OCI-LY7 (cell line): ENCODE measurements around the gene S100PBP. TPM values are rescaled to one million over a fixed set of nuclear protein-coding genes. Genes with fewer than 3 reads are reported as not detected.

Experiments
- BruUV-seq: library from RNA; stranded (reverse); fragments of 400-500 nt; replicated peaks from 2 replicates; lab custom pipeline; 2021; lab: Mats Ljungman, UMichigan
- CTCF ChIA-PET: fragments of 300-600 bp; sonication (Branson Sonifier 250); formaldehyde crosslinking; loops from one replicate; lab custom pipeline; 2022; ENCODE audit warnings: antibody characterized with exemption; ENCODE audit not compliant: unreplicated experiment; lab: Charles Lee
- POLR2A ChIA-PET: fragments of 300-600 bp; sonication (Branson Sonifier 250); formaldehyde crosslinking; loops from one replicate; lab custom pipeline; 2022; ENCODE audit warnings: antibody characterized with exemption; lab: Charles Lee
- DNase-seq: peaks from one replicate; pipeline ENCODE4 v3.0.0-alpha.2; 2015; ENCODE audit warnings: low spot score
- H2AFZ ChIP-seq: fragments of 200-600 bp; sonication (generic), shearing (Covaris generic); 2 replicates; pipeline ENCODE4 v1.6.1; 2014; ENCODE audit warnings: mild to moderate bottlenecking, antibody characterized with exemption, low read length, moderate library complexity
- H3K27ac ChIP-seq: fragments of 200-600 bp; sonication (generic); 2 replicates; pipeline ENCODE4 v1.5.1; 2014; ENCODE audit warnings: mixed run types, low read depth, mild to moderate bottlenecking, moderate library complexity, low read length, inconsistent platforms; ENCODE audit not compliant: poor library complexity, severe bottlenecking
- H3K36me3 ChIP-seq: fragments of 200-600 bp; sonication (generic); 2 replicates; pipeline ENCODE4 v1.6.1; 2014; ENCODE audit warnings: mild to moderate bottlenecking, antibody characterized with exemption, low read length, moderate library complexity, mixed read lengths; ENCODE audit not compliant: insufficient read depth
- H3K4me1 ChIP-seq: fragments of 200-600 bp; sonication (generic); 2 replicates; pipeline ENCODE4 v1.5.1; 2014; ENCODE audit warnings: mild to moderate bottlenecking, low read length; ENCODE audit not compliant: insufficient read depth, poor library complexity, severe bottlenecking
- H3K4me2 ChIP-seq: fragments of 200-600 bp; sonication (generic); 2 replicates; pipeline ENCODE4 v1.6.1; 2014; ENCODE audit warnings: mild to moderate bottlenecking, low read length
- H3K4me3 ChIP-seq: fragments of 200-600 bp; sonication (generic); 2 replicates; pipeline ENCODE4 v1.5.1; 2014; ENCODE audit warnings: mild to moderate bottlenecking, low read depth, low read length; ENCODE audit not compliant: poor library complexity, severe bottlenecking
- H3K79me2 ChIP-seq: fragments of 200-600 bp; sonication (generic); 2 replicates; pipeline ENCODE4 v1.6.1; 2016; ENCODE audit warnings: low read depth, mild to moderate bottlenecking, low read length, moderate library complexity, mixed read lengths; ENCODE audit not compliant: insufficient read depth
- H3K9me2 ChIP-seq: fragments of 200-600 bp; sonication (generic); 2 replicates; pipeline ENCODE4 v1.6.1; 2016; ENCODE audit warnings: mild to moderate bottlenecking, low read length, mixed read lengths; ENCODE audit not compliant: insufficient read depth
- H3K9me3 ChIP-seq: fragments of 200-600 bp; sonication (generic); 2 replicates; pipeline ENCODE4 v1.6.1; 2014; ENCODE audit warnings: mild to moderate bottlenecking, mixed run types, low read length, mixed read lengths
- H4K20me1 ChIP-seq: fragments of 200-600 bp; sonication (generic); 2 replicates; pipeline ENCODE4 v1.6.1; 2014; ENCODE audit warnings: mild to moderate bottlenecking, antibody characterized with exemption, low read length, moderate library complexity, mixed read lengths; ENCODE audit not compliant: insufficient read depth
- EZH2phosphoT487 ChIP-seq: fragments of 200-600 bp; sonication (generic); IDR thresholded peaks from 2 replicates; pipeline ENCODE4 v1.6.1; 2018; ENCODE audit warnings: low read depth, borderline replicate concordance, mild to moderate bottlenecking, mixed run types, antibody characterized with exemption, low read length, moderate library complexity, mixed read lengths
- intact Hi-C: fragments of 100-400 bp; cut with micrococcal nuclease; formaldehyde crosslinking; loops from one replicate; pipeline ENCODE4 v1.10.0; 2022; ENCODE audit not compliant: unreplicated experiment
- total RNA-seq, 2 experiments: library from RNA; depleted of rRNA in 1 of 2; stranded (reverse); fragments of >200 nt in 1 of 2; shearing (Covaris generic) in 1 of 2; gene quantifications; 2 replicates each; pipeline ENCODE4 v1.2.3, GENCODE V29; 2014 to 2022
- TF ChIP-seq, protein P1 (sequence below): fragments of 200-600 bp; sonication (generic); conservative IDR thresholded peaks from 2 replicates; pipeline ENCODE4 v1.5.1; 2014; ENCODE audit warnings: mild to moderate bottlenecking, antibody characterized with exemption, low read length, moderate library complexity, mixed read lengths

S100PBP gene
- total RNA-seq, 2 experiments from 2014 or later: 72.1 to 136 TPM

DNA sequence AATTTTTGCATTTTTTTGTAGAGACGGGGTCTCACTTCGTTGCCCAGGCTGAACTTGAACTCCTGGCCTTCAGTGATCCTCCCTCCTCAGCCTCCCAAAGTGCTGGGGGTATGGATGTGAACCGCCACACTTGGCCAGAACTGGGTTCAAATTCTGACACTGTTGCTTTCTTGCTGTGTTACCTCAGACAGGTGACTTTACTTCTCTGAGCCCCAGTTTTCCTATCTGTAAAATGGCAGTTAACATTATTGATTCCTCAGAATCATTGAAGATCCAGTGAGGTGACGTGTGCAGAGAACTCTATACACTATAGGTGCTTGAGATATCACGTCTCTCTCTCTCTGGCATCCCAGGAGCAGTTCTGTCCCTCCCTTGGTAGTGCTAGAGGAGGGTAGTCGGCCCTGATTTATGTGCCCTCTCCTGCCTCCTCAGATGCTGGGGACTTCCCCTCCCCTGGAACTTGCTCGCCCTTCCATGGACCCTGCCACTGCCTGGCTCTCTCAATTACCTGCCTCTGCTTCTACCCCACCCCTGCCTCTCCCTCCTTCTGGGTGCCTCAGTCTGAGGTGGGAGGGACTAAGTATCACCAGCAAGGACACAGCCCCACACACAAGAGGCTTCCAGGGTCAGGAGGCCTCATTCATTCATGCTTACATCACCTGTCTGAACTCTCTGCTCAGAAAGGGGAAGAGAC lies 66.0 kb downstream of the S100PBP start:
- no peaks in the 10 kb centered on the region for H3K79me2 ChIP-seq
- H3K9me3 ChIP-seq: no peaks in the 10 kb centered on the region
- no peak overlapping the region for H3K4me3 ChIP-seq
- H3K27ac ChIP-seq: no peak overlapping the region
- ChIA-PET POLR2A (no interaction called here), CTCF (no interaction called here)
- H3K4me1 ChIP-seq: no peaks in the 10 kb centered on the region
- no peak overlapping the region for H3K4me2 ChIP-seq
- no TSS peak for BruUV-seq
- no peaks in the 10 kb centered on the region for H4K20me1 ChIP-seq
- H3K9me2 ChIP-seq: no peaks in the 10 kb centered on the region
- no peaks in the 10 kb centered on the region for H3K36me3 ChIP-seq
- TF ChIP-seq EZH2phosphoT487: no peak
- TF ChIP-seq, protein P1, sequence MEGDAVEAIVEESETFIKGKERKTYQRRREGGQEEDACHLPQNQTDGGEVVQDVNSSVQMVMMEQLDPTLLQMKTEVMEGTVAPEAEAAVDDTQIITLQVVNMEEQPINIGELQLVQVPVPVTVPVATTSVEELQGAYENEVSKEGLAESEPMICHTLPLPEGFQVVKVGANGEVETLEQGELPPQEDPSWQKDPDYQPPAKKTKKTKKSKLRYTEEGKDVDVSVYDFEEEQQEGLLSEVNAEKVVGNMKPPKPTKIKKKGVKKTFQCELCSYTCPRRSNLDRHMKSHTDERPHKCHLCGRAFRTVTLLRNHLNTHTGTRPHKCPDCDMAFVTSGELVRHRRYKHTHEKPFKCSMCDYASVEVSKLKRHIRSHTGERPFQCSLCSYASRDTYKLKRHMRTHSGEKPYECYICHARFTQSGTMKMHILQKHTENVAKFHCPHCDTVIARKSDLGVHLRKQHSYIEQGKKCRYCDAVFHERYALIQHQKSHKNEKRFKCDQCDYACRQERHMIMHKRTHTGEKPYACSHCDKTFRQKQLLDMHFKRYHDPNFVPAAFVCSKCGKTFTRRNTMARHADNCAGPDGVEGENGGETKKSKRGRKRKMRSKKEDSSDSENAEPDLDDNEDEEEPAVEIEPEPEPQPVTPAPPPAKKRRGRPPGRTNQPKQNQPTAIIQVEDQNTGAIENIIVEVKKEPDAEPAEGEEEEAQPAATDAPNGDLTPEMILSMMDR: no peak
- DNase-seq: no peak
- intact Hi-C loops: no loop called here
- H2AFZ ChIP-seq: no peak overlapping the region

DNA sequence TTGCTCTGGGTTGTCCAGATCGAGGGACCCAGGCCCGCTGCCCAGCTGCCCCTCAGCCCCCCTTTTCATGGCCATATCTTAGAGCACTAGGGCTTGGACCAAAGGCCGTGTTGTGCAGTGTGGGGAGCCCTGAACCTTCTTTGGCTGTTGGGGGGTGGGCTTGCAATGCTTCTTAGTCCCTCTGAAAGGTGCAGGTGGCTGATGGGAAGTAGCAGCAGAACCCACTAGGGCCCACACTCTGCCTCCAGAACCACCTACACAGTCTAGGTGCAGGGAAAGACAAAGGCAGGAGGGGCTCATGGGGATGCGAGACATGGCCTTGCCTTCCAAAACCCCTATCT lies 66.5 kb downstream of the S100PBP start:
- ChIA-PET CTCF (no interaction called here), POLR2A (no interaction called here)
- TF ChIP-seq EZH2phosphoT487: no peak
- TF ChIP-seq, protein P1: no peak
- intact Hi-C loops: no loop called here
- no peaks in the 10 kb centered on the region for H3K79me2 ChIP-seq
- no peaks in the 10 kb centered on the region for H3K4me1 ChIP-seq
- H3K9me3 ChIP-seq: no peaks in the 10 kb centered on the region
- H2AFZ ChIP-seq: no peak overlapping the region
- no peak overlapping the region for H3K27ac ChIP-seq
- H3K36me3 ChIP-seq: no peaks in the 10 kb centered on the region
- no peaks in the 10 kb centered on the region for H3K9me2 ChIP-seq
- no TSS peak for BruUV-seq
- DNase-seq: no peak
- H3K4me3 ChIP-seq: no peak overlapping the region
- no peaks in the 10 kb centered on the region for H4K20me1 ChIP-seq
- H3K4me2 ChIP-seq: no peak overlapping the region

DNA sequence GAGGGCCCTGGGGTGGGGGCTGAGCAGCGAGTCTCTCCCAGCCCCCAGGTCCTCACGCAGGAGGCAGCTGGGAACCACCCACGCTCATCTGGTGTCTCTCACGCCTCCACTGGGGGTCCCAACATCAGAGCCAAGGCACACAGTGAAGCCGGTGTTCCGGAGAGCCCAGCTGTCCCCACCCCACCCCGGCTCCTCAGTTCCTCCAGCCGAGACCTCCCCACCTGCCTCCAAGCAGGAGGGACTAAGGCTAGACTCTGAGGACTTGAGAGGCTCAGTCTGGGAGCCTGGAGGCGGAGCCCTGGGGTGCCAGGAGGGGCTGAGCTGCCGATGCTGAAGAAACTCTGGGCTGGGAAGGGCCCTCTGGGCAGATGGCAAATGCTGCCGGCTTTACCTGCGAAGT lies 67.3 kb downstream of the S100PBP start:
- no TSS peak for BruUV-seq
- Histone ChIP-seq H4K20me1 (no peaks in the 10 kb centered on the region), H3K9me3 (no peaks in the 10 kb centered on the region), H3K79me2 (no peaks in the 10 kb centered on the region), H3K4me1 (no peaks in the 10 kb centered on the region), H3K4me3 (no peak overlapping the region), H3K36me3 (no peaks in the 10 kb centered on the region), H2AFZ (no peak overlapping the region), H3K9me2 (no peaks in the 10 kb centered on the region), H3K27ac (no peak overlapping the region), H3K4me2 (no peak overlapping the region)
- TF ChIP-seq, protein P1: no peak
- TF ChIP-seq EZH2phosphoT487: no peak
- intact Hi-C loops: no loop called here
- ChIA-PET POLR2A (no interaction called here), CTCF (no interaction called here)
- no peak for DNase-seq
